HG02970 (cell line): Measurements from ENCODE around the gene UNC5B.

Experiments used
- ATAC-seq: cut with Tn5 transposase; IDR thresholded peaks from one replicate; pipeline ENCODE4 v1.9.1; 2021; ENCODE audit warnings: mild to moderate bottlenecking, moderate library complexity, moderate number of reproducible peaks; ENCODE audit not compliant: unreplicated experiment, low FRiP score

The UNC5B gene

GRCh38 chr10:71212318-71213126, at the start of gene UNC5B:
UNC5B (plus strand) TSS chr10:71212570; CDS start chr10:71212986, 416 bp downstream.
- no peak for ATAC-seq

DNA sequence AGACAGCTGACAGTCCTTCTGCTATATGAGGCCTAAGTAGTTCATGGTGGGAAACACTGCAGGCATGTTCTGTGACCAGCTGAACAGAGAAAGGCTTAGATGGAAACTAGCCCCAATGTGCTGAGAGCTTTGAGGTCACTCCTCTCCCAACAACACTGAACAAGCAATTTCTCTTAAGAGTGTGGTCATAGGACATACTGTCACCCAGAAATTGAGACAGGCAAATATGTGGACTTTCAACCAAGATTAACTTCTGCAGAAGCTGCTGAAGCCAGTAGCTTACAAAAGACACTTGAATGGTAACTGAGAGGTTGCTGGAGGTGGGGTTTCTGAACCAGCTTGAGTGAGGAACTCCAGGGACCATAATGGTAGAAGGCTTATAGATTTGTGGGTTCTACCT, 38.9 kb upstream of the UNC5B start:
- no peak for ATAC-seq

- ATAC-seq: no peak
These were observed 35.7 kb upstream of the UNC5B start for GRCh38 chr10:71176661-71177060.

DNA sequence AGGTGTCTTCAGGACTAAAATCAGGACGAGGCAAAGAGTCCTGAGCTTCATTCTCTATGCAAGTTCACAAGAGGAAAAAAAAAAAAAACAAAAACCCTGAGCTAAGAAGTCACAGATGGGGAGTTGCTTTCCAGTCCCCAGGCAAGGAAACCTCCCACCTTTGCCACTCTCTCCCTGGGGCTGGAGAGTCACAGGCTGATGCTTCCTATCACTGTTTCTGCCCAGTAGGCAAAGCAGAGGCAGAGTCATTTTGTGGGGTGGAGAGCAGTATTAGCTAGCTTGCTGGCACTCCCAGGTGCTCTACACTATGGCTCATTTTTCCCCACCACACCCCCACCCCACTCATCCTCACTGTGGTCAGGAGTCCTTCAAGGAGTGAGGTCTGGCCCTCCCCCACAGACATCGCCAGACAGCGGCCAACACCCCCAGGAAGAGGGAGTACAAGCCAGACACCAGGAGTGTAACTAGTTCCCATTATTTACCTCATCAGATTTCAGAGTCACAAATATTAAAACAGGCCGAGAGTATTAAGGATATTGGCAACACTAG, 34.6 kb upstream of the UNC5B start:
- no peak for ATAC-seq

DNA sequence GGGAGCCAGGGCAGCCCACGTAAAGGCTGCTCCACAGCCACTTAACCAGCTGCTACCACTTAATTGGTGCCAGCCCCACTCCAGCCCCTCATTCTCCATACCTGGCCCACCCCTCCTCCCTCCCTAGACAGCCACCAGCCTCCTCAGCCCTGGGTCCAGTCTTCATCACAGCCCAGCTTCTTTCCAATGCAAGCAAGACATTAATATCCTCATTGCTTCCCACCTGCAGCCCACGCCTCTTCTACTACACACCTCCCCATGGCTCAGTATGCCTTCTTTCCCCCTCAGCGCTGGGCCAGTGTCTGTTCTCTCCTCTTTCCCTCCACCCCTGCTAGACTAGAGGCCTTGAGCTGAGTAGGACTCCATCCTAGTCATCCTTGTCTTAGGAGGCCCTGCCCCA, 33.5 kb upstream of the UNC5B start:
- ATAC-seq: no peak

GRCh38 chr10:71179382-71179781, 33.0 kb upstream of the UNC5B start:
- ATAC-seq: no peak

DNA sequence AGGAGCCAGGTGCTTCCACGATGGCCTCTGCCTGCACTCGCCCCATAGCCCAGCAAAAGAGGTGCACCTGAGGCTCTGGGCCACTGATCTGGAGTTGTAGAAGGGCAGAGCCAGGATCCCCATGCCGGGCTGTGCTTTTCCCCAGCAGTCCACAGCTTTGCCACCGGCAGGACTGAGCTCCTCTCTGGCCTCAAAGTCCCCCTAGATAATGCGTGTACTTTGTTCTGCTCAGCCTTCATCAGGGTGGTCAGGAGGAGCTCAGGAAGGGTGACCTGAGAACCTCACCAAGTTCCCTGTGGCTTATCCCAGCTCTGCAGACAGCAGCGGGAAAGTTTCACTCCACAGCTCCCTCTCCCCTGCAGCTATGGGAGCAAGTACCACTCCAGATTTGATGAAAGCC, 27.9 kb upstream of the UNC5B start:
- ATAC-seq: no peak

- ATAC-seq: no peak
These were observed 27.2 kb upstream of the UNC5B start for GRCh38 chr10:71185209-71185608.

- no peak for ATAC-seq
These were observed 25.2 kb upstream of the UNC5B start for GRCh38 chr10:71187197-71187596.

GRCh38 chr10:71187600-71187999, 24.8 kb upstream of the UNC5B start:
- ATAC-seq: no peak

DNA sequence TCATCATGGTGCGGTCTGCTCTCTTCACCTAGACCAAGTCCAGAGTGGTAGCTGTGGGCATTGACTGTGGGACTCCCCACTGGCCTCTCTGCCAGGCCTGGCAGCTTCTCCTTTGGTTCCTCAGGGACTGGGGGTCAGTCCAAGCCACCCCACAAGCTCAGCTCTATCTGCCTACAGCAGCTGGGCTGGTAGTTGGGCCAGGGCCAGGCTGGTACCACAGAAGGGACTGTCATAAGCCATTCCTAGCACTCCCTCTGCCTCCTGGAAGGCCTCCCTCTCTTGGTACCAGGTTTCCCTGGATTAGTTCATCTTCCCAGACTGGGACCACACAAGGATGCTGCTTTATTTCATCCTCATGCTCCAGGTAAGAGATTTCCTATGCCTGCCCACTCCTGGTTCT, 24.2 kb upstream of the UNC5B start:
- no peak for ATAC-seq

- no peak for ATAC-seq
These were observed 21.4 kb upstream of the UNC5B start for GRCh38 chr10:71191019-71191418.

GRCh38 chr10:71191551-71192076, 20.8 kb upstream of the UNC5B start:
- ATAC-seq: no peak

GRCh38 chr10:71193516-71193915, 18.9 kb upstream of the UNC5B start:
- no peak for ATAC-seq

GRCh38 chr10:71197955-71198354, 14.4 kb upstream of the UNC5B start:
- ATAC-seq: no peak

DNA sequence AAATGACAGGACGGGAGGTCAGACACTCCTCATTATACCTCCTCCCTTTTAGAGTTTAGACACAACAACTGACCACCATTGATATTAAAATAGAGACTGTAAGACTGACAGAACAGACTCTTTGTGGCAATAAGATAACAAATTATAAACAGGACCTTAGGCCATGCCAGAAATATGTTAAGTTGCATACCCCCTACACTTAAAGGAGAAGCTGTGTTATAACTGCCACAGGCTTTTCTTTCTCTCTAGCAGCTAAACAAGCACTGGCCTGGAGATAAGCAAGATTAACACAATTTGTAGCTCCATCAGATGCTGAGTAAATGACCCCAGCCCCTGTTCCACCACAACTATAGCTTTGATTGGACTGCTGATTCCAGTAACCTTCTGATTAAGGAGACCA, 10.5 kb upstream of the UNC5B start:
- ATAC-seq: no peak

GRCh38 chr10:71202314-71202713, 10.1 kb upstream of the UNC5B start:
- ATAC-seq: no peak

DNA sequence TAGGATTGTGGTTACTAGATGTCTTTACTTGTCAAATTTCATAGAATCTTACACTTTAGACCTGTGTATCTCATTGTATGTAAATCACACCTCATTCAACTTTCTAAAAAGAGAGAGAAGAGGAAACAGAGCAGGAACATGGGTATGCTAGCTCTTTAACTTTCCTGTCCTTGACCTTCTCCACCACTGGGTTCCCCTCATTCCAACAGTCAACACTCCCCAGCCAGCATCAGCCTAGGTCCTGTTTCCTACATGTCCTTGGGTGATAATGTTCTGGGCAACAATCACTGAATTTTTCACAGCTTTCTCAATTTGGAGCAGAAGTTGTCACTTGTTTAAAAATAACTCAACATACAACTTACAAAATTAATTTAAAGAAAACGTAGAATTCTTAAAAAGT, 9.2 kb upstream of the UNC5B start:
- ATAC-seq: no peak

GRCh38 chr10:71203716-71204115, 8.7 kb upstream of the UNC5B start:
- ATAC-seq: no peak

- ATAC-seq: no peak
These were observed 7.6 kb upstream of the UNC5B start for GRCh38 chr10:71204746-71205145.

DNA sequence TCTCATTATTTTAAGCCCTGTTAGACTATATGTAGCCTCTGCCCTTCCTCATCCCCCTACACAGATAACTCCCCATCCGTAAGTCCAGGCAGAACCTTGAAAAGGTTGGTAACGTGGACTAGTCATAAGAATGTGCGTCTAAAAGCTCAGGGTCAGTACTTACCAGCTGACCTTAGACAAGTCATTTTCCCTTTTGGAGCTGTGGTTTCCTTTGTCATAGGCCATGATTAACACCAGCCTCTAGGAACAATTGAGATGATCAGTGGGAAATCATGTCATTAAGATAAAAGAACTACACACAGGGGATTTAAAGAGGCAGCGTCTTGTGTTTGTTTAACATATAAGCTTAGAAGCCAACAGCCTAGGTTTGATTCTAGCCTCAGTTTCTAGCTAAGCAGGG, 6.9 kb upstream of the UNC5B start:
- no peak for ATAC-seq

- ATAC-seq: no peak
These were observed 5.5 kb upstream of the UNC5B start for GRCh38 chr10:71206911-71207310.
